Activated T-cell treated with anti-CD3 and anti-CD28 coated beads, Interleukin-2, amount 50 U/mL, for 48 hours (primary cell): ENCODE measurements around the gene NDUFA11.
"Not testable (repeated sequence)": the region's sequence is repeated elsewhere in the genome, so short reads cannot be mapped to it uniquely, and the experiment has no call there.

Experiments used
- DNase-seq, 2 experiments: peaks; one replicate each; pipeline ENCODE4 v3.0.0-alpha.2; 2020

The NDUFA11 gene

DNA sequence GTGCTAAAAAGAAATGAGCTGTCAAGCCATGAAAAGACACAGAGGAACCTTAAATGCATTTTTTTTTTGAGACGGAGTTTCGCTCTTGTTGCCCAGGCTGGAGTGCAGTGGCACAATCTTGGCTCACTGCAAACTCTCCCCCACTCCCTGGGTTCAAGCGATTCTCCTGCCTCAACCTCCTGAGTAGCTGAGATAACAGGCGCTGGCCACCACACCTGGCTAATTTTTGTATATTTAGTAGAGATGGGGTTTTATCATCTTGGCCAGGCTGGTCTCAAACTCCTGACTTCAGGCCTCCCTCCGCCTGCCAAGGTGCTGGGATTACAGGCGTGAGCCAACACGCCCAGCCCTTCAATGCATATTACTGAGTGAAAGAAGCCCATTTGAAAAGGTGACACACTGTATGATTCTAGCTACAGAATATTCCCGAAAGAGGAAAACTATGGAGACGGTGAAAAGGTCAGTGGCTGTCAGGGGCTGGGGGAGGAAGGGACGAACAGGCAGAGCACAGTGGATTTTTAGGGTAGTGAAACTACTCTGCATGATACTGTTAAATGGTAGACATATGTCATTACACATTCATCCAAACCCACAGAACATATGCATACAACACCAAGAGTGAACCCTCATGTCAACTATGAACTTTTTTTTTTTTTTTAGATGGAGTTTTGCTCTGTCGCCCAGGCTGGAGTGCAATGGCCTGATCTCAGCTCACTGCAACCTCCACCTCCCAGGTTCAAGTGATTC lies 19.4 kb downstream of the NDUFA11 start:
- DNase-seq: not testable (repeated sequence)

DNA sequence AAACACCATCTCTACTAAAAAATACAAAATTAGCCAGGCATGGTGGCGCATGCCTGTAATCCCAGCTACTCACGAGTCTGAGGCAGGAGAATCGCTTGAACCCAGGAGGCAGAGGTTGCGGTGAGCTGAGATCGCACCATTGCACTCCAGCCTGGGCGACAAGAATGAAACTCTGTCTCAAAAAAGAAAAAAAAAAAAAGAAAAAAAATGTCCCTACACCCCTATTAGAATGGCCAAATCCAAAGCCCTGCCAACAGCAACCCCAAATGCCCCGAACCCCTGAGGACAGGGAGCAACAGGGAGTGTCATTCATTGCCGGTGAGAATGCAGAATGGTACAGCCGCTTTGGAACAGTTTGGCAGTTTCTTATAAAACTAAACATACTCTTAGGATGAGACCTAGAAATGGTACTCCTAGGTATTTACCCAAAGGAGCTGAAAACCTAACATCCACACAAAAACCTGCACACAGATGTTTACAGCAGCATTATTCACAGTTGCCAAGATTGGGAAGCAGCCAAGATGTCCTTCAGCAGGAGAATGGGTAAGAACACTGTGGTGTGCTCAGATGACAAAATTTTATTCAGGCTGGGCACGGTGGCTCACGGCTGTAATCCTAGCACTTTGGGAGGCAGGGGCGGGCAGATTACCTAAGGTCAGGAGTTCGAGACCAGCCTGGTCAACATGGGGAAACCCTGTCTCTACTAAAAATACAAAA lies 20.3 kb downstream of the NDUFA11 start:
- DNase-seq: not testable (repeated sequence)

DNA sequence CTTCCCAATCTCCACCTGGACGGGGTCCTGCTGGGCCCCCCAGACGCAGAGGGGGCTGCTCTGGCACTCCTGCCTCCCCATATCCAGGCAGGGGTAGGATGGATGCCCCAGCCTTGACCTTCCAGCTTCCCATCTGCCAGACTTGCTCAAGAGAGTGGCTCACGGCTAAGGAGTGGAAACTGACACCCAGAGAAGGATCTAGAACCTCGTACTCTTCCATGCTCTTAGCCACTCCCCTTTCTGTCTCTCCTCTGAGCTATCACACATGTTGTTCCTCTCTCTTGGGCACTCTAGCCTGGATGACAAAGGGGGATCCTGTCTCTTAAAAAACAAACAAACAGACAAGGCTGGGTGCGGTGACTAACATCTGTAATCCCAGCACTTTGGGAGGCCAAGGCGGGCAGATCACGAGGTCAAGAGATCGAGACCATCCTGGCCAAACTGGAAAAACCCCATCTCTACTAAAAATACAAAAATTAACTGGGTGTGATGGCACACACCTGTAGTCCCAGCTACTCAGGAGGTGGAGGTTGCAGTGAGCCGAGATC lies 21.1 kb downstream of the NDUFA11 start:
- DNase-seq: no peak

DNA sequence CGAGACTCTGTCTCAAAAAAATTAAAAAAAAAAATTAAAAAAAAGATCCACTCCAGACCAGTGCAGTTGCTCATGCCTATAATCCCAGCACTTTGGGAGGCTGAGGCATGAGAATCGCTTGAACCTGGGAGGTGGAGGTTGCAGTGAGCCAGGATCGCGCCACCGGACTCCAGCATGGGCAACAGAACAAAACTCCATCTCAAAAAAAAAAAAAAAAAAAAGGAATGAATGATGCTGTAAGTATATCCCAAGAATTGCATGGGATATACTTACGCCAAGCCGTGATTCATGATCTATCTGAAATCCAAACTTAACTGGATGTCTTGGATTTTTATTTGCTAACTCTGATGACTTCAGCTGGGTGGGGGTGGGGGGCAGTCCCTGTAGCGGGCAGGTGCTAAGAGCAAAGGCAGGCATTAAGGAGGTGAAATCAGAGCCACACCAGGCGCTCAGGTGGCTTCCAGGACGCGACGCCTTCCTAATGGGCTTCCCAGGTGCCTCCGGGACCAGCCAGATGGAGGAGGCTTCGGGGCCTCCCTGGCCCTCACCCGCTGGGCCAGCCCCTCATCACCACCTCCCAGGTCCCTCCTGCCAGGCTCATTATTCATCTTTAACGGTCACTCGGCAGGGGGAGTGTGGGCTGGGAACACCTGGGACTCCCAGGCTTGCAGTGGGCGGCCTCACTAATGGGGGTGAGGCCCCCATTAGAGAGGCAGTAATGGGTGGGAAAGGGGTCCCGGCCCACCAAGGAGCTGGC lies 21.9 kb downstream of the NDUFA11 start:
- DNase-seq: no peak

DNA sequence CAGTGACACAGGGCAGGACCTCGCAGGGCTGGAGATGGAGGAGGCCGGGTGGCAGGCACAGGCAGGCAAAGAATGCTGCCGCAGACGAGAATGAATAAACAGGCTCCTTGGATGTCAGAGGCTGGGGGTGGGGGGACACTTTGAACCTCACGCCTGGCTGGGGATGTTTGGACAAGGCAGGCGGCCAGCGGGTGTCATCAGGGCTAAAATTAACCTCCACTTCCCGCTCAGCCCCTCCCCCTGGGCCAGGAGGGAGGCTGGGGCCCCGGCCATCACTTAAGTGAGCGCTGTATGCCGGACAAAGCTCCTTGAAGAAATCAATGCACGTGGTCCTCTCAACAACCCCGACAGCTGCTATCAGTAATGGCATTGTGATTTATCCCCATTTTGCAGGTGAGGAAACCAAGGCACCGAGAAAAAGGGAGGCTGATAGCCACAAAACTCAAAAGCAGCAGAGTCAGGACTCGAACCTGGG lies 22.9 kb downstream of the NDUFA11 start:
- no peak for DNase-seq

GRCh38 chr19:5880196-5880595 lies 23.4 kb downstream of the NDUFA11 start:
- no peak for DNase-seq

DNA sequence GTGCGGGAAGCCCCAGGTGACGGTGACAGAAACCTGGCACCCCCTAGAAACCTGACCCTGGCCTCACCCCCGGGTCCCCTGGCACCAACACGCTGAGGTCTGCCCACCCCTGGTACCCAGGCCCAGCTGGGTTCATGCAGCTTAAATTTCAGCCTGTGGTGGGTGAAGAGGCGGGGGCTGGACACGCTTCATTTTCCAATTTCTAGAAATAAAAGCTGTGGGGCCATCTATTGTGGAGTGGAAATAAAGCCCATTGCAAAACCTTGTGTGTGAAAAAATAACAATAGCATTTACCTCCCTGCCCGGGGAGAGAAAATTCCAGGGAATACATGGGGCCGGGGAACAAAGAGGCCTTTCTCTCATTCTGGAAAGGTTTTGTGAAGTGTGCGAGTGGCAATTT lies 25.7 kb downstream of the NDUFA11 start:
- DNase-seq: no peak

DNA sequence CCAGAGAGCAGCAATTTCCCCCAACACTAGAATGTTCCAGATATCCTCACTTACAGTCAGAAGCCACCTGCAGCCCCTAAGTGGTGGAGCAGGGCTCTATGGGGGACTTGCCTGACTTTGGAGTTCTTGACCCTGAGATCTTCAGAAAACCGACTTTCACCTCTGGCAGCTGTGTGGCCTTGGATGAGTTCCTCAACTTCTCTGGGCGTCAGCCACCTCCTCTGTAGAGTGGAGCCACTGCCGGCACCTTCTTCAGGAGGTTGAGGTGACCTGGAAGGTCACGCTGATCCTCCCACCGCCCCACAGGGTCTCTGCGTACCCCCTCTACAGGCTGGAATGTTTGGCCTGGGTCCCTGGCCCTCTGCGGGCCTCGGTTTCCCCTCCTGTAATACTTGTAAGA lies 26.2 kb downstream of the NDUFA11 start:
- DNase-seq: no peak

- DNase-seq: not testable (repeated sequence)
These were observed 29.1 kb downstream of the NDUFA11 start for GRCh38 chr19:5874496-5874895.

DNA sequence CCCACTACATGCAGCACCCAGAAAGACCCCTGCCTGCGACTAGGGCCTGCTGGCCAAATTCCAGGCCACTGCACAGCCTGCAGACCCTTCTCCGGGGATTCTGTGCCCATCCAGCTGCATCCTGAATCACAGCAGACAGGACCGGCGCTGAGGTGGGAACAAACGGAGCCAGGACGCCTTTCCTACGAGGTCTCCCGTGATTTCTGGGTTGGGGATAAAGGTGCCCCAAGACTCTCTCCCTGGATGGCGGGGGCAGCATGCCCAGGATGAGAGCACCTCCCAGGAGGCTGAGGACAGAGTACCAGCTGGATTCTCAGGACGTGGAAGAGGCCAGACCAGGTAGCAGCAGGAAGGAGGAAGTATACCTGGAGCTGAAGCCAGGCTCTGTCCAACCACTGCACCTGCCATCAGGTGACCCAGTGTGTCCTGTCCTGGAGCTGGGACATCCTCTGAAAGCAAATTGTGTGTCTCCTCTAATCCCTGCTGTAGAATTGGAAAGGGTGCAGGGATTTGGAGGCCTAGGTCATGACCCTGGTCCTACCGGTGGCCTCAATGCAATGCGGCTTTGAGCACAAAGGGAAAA lies 29.9 kb downstream of the NDUFA11 start:
- DNase-seq: no peak

DNA sequence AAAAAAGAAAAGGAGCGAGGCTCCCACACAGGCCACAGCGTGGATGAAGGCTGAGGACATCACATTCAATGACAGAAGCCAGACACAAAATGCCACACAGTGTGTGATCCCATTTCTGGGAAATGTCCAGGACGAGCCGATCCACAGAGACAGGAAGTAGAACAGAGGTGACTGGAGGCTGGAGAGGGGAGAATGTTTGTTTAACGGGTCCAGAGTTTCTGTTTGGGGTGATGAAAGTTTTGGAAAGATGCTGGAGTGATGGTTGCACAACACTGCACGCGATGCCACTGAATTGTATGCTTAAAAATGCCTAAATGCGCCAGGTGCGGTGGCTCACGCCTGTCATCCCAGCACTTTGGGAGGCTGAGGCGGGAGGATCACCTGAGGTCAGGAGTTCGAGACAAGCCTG lies 32.6 kb downstream of the NDUFA11 start:
- DNase-seq: no peak

DNA sequence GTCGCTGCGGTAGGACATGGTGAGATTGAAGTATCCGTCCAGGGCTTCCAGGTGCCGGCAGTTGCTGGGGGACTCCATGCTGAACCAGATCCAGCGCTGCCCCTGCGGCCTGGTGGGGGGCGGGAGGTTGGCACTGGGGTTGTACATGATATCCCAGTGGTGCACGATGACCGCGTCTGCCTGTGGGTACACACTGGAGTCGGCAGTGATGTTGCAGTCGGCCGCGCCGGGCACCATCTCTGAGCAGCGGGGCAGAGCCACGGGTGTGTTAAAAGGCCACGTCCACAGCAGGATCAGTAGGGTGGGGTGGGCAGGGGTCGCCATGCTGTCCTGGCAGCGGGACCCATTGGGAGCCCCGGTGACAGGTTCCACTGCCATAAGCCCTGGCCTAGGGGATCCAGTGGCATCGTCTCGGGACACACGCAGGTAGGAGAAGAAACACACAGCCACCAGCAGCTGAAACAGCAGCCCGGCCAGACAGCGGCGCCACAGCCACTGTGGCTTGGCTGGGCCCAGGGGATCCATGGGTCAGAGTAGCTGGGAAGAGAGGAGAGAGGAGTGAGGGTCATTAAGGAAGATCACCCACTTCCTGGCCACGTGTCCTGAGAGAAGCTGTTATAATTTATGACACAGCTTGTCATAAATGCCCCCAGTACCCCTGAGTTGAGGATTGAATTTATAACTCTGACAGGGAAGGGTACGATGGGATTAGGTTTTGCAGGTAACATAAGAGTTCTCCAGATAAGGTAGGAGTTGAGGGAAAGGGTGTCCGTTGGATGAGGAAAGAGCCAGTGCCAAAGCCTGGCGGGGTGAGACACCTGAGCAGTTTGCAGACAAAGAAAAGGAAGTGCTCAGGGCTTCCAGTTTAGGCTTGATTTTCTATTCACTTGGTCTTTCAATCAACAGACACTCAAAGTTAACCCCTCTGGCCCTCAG lies 36.1 kb downstream of the NDUFA11 start:
- DNase-seq: no peak

GRCh38 chr19:5865772-5866171 lies 37.8 kb downstream of the NDUFA11 start:
- no peak for DNase-seq

DNA sequence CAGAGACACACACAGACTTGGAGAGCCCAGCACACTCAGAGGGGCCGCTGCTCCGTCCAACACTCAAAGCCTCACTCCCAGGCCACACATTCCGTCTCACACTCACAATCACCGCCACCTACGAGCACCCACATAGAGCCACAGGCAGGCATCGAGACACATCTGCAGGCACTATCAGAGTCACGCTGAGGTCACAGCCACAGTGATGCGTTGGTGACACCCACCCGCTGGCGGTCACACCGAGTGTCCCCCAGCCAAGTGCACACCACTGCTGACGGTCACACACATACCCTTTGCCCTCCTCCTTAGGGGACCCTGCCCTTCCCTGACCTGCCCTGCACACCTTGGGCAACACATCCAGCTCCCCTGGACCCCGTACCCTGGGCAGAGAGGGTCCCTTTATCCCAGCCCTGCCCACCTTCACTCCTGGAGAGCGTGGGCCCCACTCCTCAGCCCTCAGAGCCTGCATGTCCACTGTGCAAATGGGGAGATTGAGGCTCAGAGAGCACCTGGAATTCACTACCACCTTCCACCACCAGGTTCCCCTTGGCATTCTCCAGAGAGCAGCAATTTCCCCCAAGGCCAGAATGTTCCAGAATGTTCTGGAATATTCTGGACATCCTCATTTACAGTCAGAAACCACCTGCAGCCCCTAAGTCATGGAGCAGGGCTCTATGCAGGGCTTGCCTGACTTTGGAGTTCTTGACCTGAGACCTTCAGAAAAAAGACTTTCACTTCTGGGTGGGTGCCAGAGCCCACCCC lies 38.7 kb downstream of the NDUFA11 start:
- DNase-seq: no peak

- DNase-seq: no peak
These were observed 39.4 kb downstream of the NDUFA11 start for GRCh38 chr19:5864013-5864720.

- no peak for DNase-seq
These were observed 40.4 kb downstream of the NDUFA11 start for GRCh38 chr19:5863030-5863665.

GRCh38 chr19:5857203-5858081 lies 46.1 kb downstream of the NDUFA11 start:
- no peak for DNase-seq

GRCh38 chr19:5855151-5855550 lies 48.4 kb downstream of the NDUFA11 start:
- not testable (repeated sequence) for DNase-seq

GRCh38 chr19:5854121-5854520 lies 49.5 kb downstream of the NDUFA11 start:
- DNase-seq: not testable (repeated sequence)
